GM13976 (cell line): ENCODE data around the gene E2F4.
A peak's percentile ranks its signal among the peaks of the same experiment; 100 is the strongest.

ENCODE experiments used
- DNase-seq: peaks from one replicate; pipeline ENCODE4 v3.0.0; 2012; ENCODE audit warnings: low spot score
- in situ Hi-C: fragments of 300-500 bp; cut with MboI; formaldehyde crosslinking; loops from one replicate; pipeline ENCODE4 v1.12.0; 2022; ENCODE audit warnings: low sequenced_read_pairs, mixed read lengths, inconsistent platforms; ENCODE audit not compliant: unreplicated experiment
- TF ChIP-seq, protein P1 (sequence below): IDR thresholded peaks from 2 replicates; pipeline ENCODE4 v1.5.1; 2012; ENCODE audit warnings: borderline replicate concordance, mild to moderate bottlenecking; ENCODE audit not compliant: insufficient read depth; ENCODE audit errors: extremely low read depth, missing control alignments, control extremely low read depth

Gene E2F4

DNA sequence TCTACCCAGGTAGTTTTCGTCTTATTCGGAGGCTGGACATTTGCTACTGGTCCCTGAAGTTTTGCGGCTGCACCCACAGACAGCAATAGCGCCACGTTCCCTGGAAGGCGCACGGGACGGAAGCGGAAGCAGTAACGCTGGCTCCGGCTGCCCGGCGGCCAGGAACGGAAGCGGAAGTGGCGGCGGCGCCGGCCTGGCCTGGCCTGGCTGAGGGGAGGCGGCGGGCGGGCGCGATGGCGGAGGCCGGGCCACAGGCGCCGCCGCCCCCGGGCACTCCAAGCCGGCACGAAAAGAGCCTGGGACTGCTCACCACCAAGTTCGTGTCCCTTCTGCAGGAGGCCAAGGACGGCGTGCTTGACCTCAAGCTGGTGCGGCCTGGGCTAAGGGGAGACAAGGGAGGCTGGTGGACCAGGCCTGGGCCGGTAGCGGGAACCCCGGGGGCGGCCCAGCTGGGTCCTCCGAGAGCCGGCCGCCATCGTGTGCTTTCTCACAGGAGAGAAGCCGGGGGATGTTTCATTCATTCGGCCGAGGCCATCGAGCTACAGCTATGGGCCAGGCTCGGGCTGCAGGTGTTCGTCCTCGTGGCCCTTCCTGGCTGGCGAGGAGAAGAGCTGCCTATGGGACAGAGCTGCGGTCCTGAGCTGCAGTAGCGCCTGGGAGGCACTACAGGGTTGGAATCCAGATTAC, at the start of gene E2F4:
Gene E2F4, plus strand, starts transcription at position 161 of the 687 bp plus-strand sequence. Its CDS starts 73 bp downstream, at position 234.
- peak; percentile 96 for DNase-seq
- in situ Hi-C loops, result no loop called here
- TF ChIP-seq, protein P1, sequence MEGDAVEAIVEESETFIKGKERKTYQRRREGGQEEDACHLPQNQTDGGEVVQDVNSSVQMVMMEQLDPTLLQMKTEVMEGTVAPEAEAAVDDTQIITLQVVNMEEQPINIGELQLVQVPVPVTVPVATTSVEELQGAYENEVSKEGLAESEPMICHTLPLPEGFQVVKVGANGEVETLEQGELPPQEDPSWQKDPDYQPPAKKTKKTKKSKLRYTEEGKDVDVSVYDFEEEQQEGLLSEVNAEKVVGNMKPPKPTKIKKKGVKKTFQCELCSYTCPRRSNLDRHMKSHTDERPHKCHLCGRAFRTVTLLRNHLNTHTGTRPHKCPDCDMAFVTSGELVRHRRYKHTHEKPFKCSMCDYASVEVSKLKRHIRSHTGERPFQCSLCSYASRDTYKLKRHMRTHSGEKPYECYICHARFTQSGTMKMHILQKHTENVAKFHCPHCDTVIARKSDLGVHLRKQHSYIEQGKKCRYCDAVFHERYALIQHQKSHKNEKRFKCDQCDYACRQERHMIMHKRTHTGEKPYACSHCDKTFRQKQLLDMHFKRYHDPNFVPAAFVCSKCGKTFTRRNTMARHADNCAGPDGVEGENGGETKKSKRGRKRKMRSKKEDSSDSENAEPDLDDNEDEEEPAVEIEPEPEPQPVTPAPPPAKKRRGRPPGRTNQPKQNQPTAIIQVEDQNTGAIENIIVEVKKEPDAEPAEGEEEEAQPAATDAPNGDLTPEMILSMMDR, result no peak

- no peak for DNase-seq
- TF ChIP-seq, protein P1, result no peak
- in situ Hi-C loops, result no loop called here
These were observed 49.6 kb upstream of the E2F4 start for GRCh38 chr16:67142342-67142741.

- TF ChIP-seq, protein P1, result no peak
- DNase-seq, result no peak
- in situ Hi-C loops, result no loop called here
These were observed 47.0 kb upstream of the E2F4 start for GRCh38 chr16:67144943-67145342.

DNA sequence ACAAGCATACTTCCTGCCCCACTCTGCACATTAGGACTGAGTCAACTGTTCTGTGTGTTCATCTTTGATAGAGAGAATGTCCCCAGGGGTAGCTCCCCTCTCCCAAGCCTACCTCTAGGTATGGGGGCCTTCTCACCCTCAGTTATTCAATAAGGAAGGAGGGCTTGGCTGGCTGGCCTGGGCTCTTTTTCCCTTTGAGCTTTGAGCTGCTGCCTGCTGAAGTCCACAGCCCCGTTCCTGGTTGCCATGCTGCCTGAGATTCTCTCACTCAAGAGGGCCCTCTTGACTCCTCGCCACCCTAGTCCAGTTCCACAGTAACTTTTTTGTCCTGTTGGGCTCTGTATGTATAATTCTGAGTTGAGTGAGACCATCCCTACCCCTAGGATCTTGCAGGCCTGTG, 46.2 kb upstream of the E2F4 start:
- DNase-seq, result no peak
- TF ChIP-seq, protein P1, result no peak
- in situ Hi-C loops, result no loop called here

GRCh38 chr16:67146523-67147357, 45.2 kb upstream of the E2F4 start:
- DNase-seq, result no peak
- TF ChIP-seq, protein P1, result no peak
- in situ Hi-C loops, result no loop called here

GRCh38 chr16:67147437-67148140, 44.4 kb upstream of the E2F4 start:
- in situ Hi-C loops, result no loop called here
- no peak for DNase-seq
- TF ChIP-seq, protein P1, result no peak
